PC-9 (cell line): Measurements from ENCODE around the gene AS3MT. TPM values are rescaled to one million over a fixed set of nuclear protein-coding genes. Genes with fewer than 3 reads are reported as not detected.

Experiments
- BruUV-seq: library from RNA; stranded (reverse); fragments of 400-500 nt; replicated peaks from 2 replicates; lab custom pipeline; 2021; lab: Mats Ljungman, UMichigan
- CTCF ChIA-PET: fragments of 300-600 bp; sonication (Branson Sonifier 250); formaldehyde crosslinking; loops from one replicate; lab custom pipeline; 2022; ENCODE audit warnings: antibody characterized with exemption; lab: Charles Lee
- POLR2A ChIA-PET: fragments of 300-600 bp; sonication (Branson Sonifier 250); formaldehyde crosslinking; loops from one replicate; lab custom pipeline; 2022; ENCODE audit warnings: antibody characterized with exemption; ENCODE audit not compliant: unreplicated experiment; lab: Charles Lee
- DNase-seq, 2 experiments: peaks; one replicate each; pipeline versions ENCODE4 v3.0.0 to v3.0.0-alpha.2; 2015 to 2022; ENCODE audit warnings: mixed read lengths in 1 of 2
- H2AFZ ChIP-seq: fragments of 200-600 bp; sonication (generic); 2 replicates; pipeline ENCODE4 v1.8.1; 2017; ENCODE audit warnings: antibody characterized with exemption
- H3F3A ChIP-seq: fragments of 200-600 bp; sonication (generic); 2 replicates; pipeline ENCODE4 v1.8.1; 2017; ENCODE audit warnings: antibody characterized with exemption, mild to moderate bottlenecking, low read depth; ENCODE audit not compliant: insufficient read depth
- H3K27ac ChIP-seq: fragments of 200-600 bp; sonication (generic); 2 replicates; pipeline ENCODE4 v1.6.1; 2016; ENCODE audit warnings: mixed run types
- H3K27me3 ChIP-seq: fragments of 200-600 bp; sonication (generic); 2 replicates; pipeline ENCODE4 v1.6.1; 2016; ENCODE audit warnings: low read depth, mixed run types; ENCODE audit not compliant: insufficient read depth
- H3K36me3 ChIP-seq: fragments of 200-600 bp; sonication (generic); 2 replicates; pipeline ENCODE4 v1.6.1; 2016; ENCODE audit warnings: low read depth, mixed run types
- H3K4me1 ChIP-seq: fragments of 200-600 bp; sonication (generic); replicated peaks from 2 replicates; pipeline ENCODE4 v1.6.1; 2016; ENCODE audit warnings: mixed run types; ENCODE audit not compliant: insufficient read depth
- H3K4me2 ChIP-seq: fragments of 200-600 bp; sonication (generic); 2 replicates; pipeline ENCODE4 v1.6.1; 2017; ENCODE audit warnings: mixed run types
- H3K4me3 ChIP-seq: fragments of 200-600 bp; sonication (generic); 2 replicates; pipeline ENCODE4 v1.6.1; 2016; ENCODE audit warnings: mixed run types
- H3K79me2 ChIP-seq: fragments of 200-600 bp; sonication (generic); 2 replicates; pipeline ENCODE4 v1.6.1; 2017; ENCODE audit warnings: low read depth, mixed run types
- H3K9me2 ChIP-seq: fragments of 200-600 bp; sonication (generic); 2 replicates; pipeline ENCODE4 v1.8.1; 2017; ENCODE audit warnings: mild to moderate bottlenecking; ENCODE audit not compliant: insufficient read depth
- H3K9me3 ChIP-seq: fragments of 200-600 bp; sonication (generic); 2 replicates; pipeline ENCODE4 v1.8.1; 2016; ENCODE audit warnings: low read depth; ENCODE audit not compliant: insufficient read depth
- H4K20me1 ChIP-seq: fragments of 200-600 bp; sonication (generic); 2 replicates; pipeline ENCODE4 v1.8.1; 2017; ENCODE audit not compliant: insufficient read depth
- EZH2 ChIP-seq: fragments of 200-600 bp; sonication (generic); IDR thresholded peaks from 2 replicates; pipeline ENCODE4 v1.8.0; 2017; ENCODE audit warnings: antibody characterized with exemption, low read depth
- intact Hi-C: fragments of 100-400 bp; cut with micrococcal nuclease; formaldehyde crosslinking; loops from one replicate; pipeline ENCODE4 v1.10.0; 2022; ENCODE audit not compliant: unreplicated experiment
- total RNA-seq: library from RNA; stranded (reverse); gene quantifications from 2 replicates; pipeline ENCODE4 v1.2.3, GENCODE V29; 2021
- TF ChIP-seq, protein P1 (sequence below): fragments of 200-600 bp; sonication (generic); conservative IDR thresholded peaks from 2 replicates; pipeline ENCODE4 v1.6.1; 2017; ENCODE audit warnings: mixed run types, antibody characterized with exemption, mild to moderate bottlenecking, moderate library complexity

Gene AS3MT
- total RNA-seq, 1 experiment from 2014 or later = 0.22 TPM

DNA sequence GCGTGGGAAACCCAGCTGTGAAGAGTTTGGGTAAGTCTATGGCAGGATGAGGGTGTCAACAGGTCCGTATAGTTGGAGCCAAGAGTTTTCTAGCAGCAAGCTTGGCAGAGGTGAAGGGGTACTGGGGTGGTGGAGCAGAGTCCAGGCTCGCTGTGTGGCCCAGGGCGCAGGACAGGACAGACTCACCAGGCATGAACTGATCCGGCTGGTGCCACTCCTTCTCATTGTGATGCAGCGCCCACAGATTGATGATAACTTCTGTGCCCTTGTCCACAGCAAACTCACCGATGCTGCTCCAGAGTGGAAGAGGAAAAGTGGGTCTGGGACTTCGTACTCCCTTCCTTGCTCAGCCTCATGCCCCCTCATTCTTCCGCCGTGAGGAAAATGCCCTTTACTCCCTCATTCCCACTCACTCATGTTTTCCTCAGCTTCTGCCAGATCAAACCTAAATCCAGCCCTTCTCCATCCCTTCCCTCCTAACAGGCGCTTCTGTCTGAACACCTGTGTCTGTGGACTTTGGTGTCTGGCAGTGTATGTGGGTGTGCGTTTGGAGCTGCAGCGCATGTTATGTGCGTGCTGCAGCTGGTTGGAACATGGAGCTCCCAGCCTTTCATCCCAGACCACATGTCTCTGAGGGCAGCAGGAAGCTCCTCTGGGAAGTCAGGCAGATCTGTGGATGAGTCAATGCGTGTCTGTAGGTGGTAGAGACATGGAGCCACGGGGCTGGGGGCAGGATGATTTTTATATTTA lies 37.8 kb upstream of the AS3MT start:
- Histone ChIP-seq H3K36me3 (no peaks in the 10 kb centered on the region), H3K27ac (no peak overlapping the region), H3K9me3 (no peaks in the 10 kb centered on the region), H3K9me2 (no peaks in the 10 kb centered on the region), H3K4me3 (no peak overlapping the region), H3K4me1 (no peaks in the 10 kb centered on the region), H3K79me2 (no peaks in the 10 kb centered on the region), H3F3A (no peaks in the 10 kb centered on the region), H4K20me1 (no peaks in the 10 kb centered on the region), H2AFZ (no peak overlapping the region), H3K27me3 (no peaks in the 10 kb centered on the region), H3K4me2 (no peak overlapping the region)
- TF ChIP-seq EZH2 = no peak
- ChIA-PET CTCF (no interaction called here), POLR2A (no interaction called here)
- intact Hi-C loops = loop anchor here (10.0 kb wide), 1 partner anchor 107 kb away; no protein-coding TSS in a partner anchor
- DNase-seq = no peak
- BruUV-seq = no TSS peak

DNA sequence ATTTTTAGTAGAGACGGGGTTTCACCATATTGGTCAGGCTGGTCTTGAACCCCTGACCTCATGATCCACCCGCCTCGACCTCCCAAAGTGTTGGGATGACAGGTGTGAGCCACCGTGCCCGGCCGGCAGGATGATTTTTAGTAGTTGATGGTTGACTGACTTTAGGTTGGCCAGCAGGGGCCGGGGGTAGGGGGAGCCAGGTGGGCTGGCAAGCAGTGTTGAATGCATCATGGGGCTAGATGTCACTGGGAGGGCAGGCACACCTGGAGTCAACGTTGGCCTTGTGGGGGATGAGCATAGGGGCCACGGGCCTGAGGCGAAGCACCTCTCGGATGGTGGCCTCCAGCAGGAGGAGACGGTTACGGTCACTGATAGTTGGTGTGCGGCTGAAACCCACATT lies 37.0 kb upstream of the AS3MT start:
- Histone ChIP-seq H3K27ac (no peak overlapping the region), H3K4me3 (no peak overlapping the region), H3F3A (no peaks in the 10 kb centered on the region), H3K27me3 (no peaks in the 10 kb centered on the region), H3K9me3 (no peaks in the 10 kb centered on the region), H3K4me2 (no peak overlapping the region), H3K4me1 (no peaks in the 10 kb centered on the region), H3K9me2 (no peaks in the 10 kb centered on the region), H3K36me3 (no peaks in the 10 kb centered on the region), H3K79me2 (no peaks in the 10 kb centered on the region), H4K20me1 (no peaks in the 10 kb centered on the region), H2AFZ (no peak overlapping the region)
- intact Hi-C loops = loop anchor here (10.0 kb wide), 1 partner anchor 107 kb away; no protein-coding TSS in a partner anchor
- no peak for DNase-seq
- POLR2A ChIA-PET = no interaction called here
- CTCF ChIA-PET = no interaction called here
- no TSS peak for BruUV-seq
- TF ChIP-seq, protein P1, sequence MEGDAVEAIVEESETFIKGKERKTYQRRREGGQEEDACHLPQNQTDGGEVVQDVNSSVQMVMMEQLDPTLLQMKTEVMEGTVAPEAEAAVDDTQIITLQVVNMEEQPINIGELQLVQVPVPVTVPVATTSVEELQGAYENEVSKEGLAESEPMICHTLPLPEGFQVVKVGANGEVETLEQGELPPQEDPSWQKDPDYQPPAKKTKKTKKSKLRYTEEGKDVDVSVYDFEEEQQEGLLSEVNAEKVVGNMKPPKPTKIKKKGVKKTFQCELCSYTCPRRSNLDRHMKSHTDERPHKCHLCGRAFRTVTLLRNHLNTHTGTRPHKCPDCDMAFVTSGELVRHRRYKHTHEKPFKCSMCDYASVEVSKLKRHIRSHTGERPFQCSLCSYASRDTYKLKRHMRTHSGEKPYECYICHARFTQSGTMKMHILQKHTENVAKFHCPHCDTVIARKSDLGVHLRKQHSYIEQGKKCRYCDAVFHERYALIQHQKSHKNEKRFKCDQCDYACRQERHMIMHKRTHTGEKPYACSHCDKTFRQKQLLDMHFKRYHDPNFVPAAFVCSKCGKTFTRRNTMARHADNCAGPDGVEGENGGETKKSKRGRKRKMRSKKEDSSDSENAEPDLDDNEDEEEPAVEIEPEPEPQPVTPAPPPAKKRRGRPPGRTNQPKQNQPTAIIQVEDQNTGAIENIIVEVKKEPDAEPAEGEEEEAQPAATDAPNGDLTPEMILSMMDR = no peak
- no peak for TF ChIP-seq EZH2

- Histone ChIP-seq H3F3A (no peaks in the 10 kb centered on the region), H3K79me2 (no peaks in the 10 kb centered on the region), H3K27ac (no peak overlapping the region), H3K9me3 (no peaks in the 10 kb centered on the region), H2AFZ (no peak overlapping the region), H3K36me3 (no peaks in the 10 kb centered on the region), H3K9me2 (no peaks in the 10 kb centered on the region), H3K4me3 (no peak overlapping the region), H3K4me1 (no peaks in the 10 kb centered on the region), H3K4me2 (no peak overlapping the region), H4K20me1 (no peaks in the 10 kb centered on the region), H3K27me3 (no peaks in the 10 kb centered on the region)
- no peak for DNase-seq
- CTCF ChIA-PET = no interaction called here
- BruUV-seq = no TSS peak
- intact Hi-C loops = loop anchor here (10.0 kb wide), 1 partner anchor 108 kb away; no protein-coding TSS in a partner anchor
- TF ChIP-seq, protein P1 = no peak
- no peak for TF ChIP-seq EZH2
- POLR2A ChIA-PET = no interaction called here
Observed at GRCh38 chr10:102832987-102833386, 36.3 kb upstream of the AS3MT start.
